GM19023 (cell line): ENCODE data around the gene FHIT.

Source experiments
- ATAC-seq: cut with Tn5 transposase; IDR thresholded peaks from one replicate; pipeline ENCODE4 v1.9.1; 2021; ENCODE audit warnings: mild to moderate bottlenecking, moderate library complexity; ENCODE audit not compliant: unreplicated experiment

Gene FHIT

DNA sequence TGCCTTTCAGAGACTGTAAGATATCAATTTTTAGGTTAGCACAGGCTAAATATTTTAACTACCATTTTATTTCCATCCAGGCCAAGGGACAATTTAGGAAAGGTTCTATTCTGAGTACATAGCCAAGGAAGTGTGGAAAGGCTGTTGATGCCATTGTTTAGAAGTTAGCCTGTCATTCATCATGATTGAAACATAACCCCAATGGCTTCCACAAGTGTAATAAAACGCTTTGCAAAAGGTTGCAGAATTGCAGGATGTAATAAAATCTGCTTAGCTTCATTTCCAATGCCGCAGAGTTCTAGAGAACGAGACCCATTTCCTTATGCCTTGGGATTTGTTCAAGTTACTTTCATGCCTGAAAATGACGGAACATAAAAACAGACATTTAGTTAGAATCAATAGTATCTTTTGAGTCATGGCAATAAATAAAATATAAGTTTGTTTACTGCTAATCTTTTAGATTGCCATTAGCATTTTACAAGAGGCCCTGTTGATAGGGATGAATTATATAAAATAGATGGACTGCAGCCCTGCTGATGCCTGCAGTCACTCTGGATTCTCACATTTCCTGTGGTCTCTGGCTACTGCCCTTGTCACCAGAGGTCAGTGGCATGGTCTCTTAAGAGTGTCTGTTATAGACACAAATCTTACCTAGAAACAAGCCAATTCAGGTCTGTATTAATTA is 1523.2 kb downstream of the FHIT start:
- ATAC-seq, result no peak

DNA sequence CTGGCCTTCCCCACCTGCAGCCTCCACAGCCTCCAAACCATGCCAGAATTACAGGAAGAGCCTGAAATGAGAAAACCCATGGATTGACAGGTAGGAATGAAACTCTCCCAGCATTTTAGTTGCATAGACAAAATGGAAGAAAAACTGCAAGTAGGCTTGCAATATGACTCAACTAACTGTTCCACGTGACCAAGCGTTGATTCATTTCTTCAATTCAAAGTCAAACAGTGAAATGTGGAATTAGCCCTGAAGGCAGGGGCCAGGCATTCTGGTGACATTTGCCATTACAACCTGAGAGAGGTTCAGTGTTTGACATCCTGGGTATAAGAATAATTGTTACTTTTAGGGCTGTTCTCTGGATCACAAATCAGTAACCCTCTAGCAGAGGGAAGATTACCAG is 1525.0 kb downstream of the FHIT start:
- ATAC-seq, result no peak

- no peak for ATAC-seq
Observed at GRCh38 chr3:59717679-59718205, 1533.5 kb downstream of the FHIT start.

GRCh38 chr3:59714066-59714465 is 1537.2 kb downstream of the FHIT start:
- ATAC-seq, result no peak

- ATAC-seq, result no peak
Observed at GRCh38 chr3:59710554-59710953, 1540.7 kb downstream of the FHIT start.

DNA sequence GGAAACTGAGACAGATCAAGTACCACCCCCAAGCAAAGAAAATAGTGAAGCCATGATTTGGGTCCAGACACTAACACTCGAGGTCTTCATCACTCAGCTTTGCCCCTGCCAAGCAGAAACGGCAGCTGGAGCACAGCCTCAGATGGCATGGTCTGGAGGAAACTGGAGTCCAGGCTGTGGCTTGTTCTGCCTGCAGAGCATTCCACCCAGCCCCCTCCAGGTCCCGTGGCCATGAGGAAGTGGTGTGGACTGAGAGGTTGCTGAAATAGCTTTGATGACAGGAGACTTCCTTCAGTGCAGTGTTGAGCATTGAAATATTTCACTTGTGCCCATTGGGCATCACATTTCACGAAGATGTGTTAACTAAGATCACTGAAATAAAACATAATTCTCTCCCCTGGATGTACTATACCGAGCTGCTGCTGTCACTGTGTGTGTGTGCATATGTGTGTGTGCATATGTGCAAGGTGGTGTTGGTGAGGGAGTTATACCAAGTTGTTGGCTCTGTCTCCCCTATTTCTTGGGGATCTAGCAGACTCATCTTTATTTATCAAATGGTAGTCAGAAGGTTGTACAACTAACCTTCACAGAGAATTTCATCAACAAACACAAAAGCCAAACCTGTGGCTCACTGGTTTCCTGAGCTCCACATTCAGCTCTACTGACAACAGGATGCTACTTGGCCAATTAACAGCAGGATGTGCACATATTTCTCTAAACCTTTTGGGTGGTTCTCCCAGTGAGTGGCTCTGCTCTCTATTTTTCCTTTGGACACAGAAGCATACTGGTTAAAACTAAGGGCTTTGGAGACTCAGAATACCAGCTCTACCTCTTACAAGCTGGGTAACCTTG is 1541.3 kb downstream of the FHIT start:
- ATAC-seq, result no peak

- no peak for ATAC-seq
Observed at GRCh38 chr3:59708202-59708601, 1543.0 kb downstream of the FHIT start.

DNA sequence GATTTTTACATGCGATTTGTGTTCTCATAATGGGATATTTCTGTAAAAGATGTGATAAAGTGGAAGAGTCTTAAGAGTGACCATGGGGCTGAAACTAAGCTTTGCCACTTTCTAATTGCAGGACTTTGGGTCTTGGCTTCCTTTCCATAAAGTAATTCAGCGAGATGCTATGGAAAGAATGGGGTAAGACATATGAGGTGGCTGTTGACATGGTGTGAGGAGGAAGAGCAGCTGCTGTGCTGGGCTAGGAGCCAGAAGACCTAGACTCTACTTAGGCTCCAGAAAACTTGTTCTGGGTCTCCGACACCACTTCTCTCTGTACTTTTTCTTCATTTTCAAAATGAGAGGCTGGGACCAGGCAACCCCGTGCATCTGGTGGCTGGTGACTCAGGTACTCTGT is 1547.0 kb downstream of the FHIT start:
- no peak for ATAC-seq

GRCh38 chr3:59699648-59700320 is 1551.5 kb downstream of the FHIT start:
- ATAC-seq, result no peak
